Hypothalamus (tissue), 51 donors: ENCODE measurements around the gene LRTM1.
A peak's percentile ranks its signal among the peaks of the same experiment; 100 is the strongest.

ENCODE experiments used
- DNase-seq, 51 donors: peaks; one replicate each; lab custom pipeline; 2025; lab: John Stamatoyannopoulos, UW

Gene LRTM1

GRCh38 chr3:54928046-54928770 is at the start of gene LRTM1:
Gene LRTM1 (minus strand): TSS chr3:54928059. CDS start chr3:54927911, 148 bp downstream.
- no peak for DNase-seq

GRCh38 chr3:54977439-54977838 is 49.6 kb upstream of the LRTM1 start:
- DNase-seq: no peak

DNA sequence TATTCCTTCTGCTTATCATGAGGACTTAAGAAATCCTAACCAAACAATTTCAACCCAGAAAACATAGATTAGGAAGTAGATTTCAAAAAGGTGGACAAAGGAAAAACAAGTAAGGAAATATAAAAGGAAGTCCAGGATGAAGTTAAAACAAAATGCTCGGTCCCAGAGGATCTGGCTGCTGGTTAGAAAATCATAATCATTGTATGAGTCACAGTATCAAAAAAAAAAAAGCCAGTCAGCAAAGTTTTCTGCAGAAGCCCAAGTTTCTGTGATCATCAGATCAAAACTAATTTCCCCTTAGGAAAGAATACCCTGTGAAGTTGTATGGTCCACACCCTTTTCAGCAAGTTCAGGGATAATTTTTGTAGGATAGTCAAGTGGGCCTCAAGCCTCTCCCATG is 43.0 kb upstream of the LRTM1 start:
- DNase-seq: no peak

GRCh38 chr3:54969652-54970051 is 41.8 kb upstream of the LRTM1 start:
- DNase-seq: no peak

GRCh38 chr3:54968546-54969172 is 40.8 kb upstream of the LRTM1 start:
- DNase-seq: no peak

DNA sequence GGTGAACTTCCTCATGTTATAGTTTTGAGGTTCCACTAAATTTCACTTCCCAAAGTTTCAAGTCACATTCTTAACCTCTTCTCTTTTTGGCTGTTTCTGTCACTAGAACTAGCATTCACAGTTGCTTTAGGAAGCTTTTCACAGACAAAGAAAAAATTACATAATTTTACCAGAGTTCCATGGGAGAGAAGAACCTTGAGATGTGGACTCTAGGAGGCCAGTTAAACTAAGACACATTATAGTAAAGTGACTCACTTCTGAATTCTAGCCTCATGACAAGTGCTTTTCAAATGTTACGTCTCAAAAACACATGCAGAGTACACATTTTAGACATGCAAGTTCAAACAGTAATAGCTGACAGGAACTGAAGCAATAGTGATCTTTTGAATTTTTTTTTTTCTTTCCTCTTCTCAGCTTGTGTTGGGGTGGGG is 39.9 kb upstream of the LRTM1 start:
- no peak for DNase-seq

- no peak for DNase-seq
Measured at GRCh38 chr3:54966979-54967378, 39.1 kb upstream of the LRTM1 start.

DNA sequence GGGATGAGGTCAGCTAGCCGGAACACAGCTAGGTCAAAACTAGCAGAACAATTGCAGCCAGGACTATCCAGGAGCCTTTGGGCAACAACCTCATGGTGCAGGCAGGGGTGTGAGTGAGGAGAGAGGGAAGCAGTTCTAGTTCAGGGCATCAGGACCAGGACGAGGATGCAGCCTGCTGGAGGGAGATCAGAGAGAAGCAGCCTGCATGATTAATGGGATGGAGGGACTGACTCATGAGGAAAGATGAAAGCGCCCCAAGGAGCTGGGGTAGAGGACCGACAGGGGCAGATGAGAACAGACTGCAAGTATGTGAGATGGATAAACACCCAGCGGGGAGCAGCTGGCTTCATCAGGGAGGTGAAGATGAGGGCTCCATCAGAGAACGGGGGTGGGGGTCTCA is 37.9 kb upstream of the LRTM1 start:
- DNase-seq: no peak

DNA sequence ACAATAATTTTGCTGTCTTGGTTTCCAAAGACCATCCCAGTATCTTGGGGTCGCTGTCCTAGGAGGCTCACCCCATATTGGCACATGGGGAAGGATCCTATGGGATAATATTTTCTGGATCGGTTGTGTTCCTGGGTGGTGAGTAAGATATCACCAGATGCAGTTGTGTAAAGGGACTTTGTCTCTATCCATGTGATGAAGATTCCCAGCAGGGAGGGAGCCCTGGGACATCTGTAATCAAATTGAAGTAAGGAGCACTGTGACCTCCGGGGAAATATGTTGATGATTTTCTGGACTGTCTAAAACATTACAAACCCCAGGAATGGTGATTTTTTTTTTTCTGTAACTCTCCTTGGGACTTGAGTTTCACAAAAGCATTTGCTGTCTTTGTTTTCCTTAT is 36.2 kb upstream of the LRTM1 start:
- DNase-seq: no peak

GRCh38 chr3:54963641-54964040 is 35.8 kb upstream of the LRTM1 start:
- DNase-seq: no peak

DNA sequence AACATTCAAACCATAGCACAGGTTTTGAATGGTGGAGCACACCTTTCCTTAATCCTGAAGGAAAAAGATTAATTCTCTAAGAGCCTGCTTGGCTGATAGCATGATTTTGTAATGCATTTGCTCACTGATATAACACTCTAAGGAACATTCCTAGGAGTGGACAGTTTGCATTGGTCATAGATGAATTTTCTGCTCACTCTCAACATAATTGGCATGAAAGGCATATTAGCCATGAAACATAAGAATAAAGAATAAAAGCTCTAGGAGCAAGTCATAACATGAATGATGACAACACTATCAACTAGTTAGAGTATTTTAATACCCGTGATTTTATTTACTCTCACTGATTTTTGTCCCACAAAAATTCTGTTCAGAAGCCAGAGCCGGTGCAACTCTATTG is 34.3 kb upstream of the LRTM1 start:
- DNase-seq: no peak

DNA sequence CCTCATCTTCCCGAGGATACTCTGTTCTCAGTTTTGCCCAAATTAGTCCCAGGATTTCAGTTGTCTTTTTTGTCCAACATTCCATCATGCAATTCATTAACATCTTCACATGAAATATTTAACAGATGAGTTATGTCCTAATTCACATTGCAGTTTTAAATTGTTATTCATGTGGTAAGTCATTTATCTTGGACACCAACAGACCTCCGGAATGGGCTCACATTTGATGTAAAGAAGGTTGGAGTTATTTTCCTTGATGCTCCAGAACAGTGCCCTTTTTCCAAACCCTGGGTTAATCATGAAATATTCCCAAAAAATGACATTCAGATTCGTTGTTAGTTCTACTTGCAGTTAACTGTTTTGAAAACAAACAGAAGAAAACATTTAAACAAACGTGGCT is 32.8 kb upstream of the LRTM1 start:
- DNase-seq: no peak

DNA sequence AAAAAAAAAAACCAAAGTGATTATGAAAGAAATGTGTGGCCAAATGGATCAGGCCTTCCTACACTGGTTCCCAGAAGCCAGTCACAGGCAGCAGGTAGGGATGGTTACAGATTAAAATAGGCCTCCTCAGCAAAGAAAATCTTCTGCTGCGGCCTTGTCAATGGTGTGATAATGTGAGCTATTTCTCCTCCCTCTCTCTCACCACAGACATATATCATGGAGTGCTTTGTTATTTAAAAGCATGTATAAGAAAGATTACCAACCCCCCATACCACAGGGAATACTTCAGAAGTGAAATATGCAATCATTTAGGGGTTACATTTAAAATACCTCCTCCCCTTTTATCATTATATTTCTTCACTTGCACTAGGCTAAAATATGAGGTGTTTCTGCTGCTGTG is 32.2 kb upstream of the LRTM1 start:
- no peak for DNase-seq

DNA sequence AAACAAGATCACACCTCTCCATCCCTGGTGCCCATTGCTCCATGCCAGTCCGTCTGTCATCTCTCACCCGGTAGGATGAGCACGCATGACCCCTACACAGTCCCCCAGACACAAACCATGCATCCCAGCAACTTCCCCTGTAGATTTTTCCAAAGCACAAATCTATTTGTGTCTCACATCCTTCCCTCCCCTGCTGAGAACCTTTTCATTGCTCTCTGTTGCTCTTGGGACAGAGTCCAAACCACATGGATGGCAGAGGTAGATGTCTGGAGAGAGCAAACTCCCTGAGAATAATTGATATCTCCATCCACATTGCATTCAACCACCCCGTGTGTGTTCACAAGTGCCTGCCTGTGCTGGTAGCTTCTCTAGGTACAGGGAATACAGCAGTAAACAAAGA is 29.9 kb upstream of the LRTM1 start:
- no peak for DNase-seq

- DNase-seq: no peak
Measured at GRCh38 chr3:54955941-54956340, 28.1 kb upstream of the LRTM1 start.

DNA sequence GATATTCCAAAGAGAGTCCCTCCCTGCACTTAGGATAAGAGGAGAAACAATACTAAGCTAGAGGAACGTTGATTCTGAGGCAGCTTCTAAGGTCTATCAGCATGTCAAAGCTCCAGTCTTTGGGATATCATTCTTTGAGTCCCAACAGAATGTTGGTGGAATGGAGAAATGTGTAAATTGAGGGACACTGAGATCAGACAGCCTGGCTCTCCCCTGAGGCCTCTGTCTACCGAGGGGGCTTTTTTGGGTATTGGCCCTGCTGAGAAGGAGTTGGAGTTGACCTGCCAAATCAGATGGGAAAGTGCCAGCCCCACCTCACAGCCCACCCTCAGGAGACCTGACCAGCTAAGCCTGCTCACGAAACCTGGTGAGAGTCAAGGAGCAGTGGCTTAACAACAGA is 27.6 kb upstream of the LRTM1 start:
- DNase-seq: no peak

- DNase-seq: no peak
Measured at GRCh38 chr3:54954521-54954920, 26.7 kb upstream of the LRTM1 start.

DNA sequence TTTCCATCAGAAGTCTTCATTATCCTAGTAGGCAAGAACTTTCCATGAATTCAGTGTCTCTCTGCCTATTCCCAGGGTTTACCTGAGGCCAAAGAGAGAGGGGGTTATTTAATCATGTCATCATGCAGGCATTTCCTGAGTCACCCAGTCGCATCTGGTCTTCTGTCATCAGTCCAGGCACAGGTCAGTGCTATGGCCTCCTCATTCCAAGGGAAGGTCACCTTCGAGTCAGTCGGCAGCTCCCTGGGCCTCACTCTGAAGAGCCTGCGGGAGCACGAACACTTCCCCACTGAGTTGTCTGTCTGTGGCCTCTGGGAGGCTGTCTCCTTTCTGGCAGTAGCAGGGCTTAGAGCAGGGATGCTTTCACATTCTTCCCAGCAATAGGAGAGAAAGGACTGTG is 26.2 kb upstream of the LRTM1 start:
- no peak for DNase-seq

- peak in 41 of 51 donors; percentile 3 to 74 (median 48) for DNase-seq
Measured at GRCh38 chr3:54951405-54951804, 23.5 kb upstream of the LRTM1 start.

GRCh38 chr3:54950391-54951003 is 22.6 kb upstream of the LRTM1 start:
- DNase-seq: no peak

DNA sequence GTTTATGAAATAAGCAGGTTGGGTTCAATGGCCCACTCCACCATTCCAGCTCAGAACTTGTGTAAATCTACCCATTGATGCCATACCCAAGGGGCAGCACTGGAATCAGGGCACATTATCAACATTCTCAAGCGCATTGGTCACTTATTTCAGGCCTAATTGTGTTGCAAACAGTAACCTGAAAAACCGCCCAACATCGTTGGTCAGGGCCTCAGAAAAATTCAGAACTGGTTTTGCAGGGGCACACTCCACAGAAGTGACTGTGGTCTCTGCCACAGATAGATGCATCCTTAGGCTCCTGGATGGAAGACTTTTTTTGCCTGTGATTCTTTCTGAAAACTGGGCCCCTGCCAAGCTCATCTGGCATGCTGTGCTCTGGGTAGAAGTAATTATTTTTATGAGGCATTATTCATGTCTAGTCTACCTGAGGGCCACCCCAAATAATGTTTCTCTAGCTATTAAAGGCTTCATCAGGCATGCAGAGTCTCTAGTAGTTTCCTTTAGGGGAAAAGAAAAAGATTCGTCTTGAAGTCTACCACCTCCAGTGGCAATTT is 21.7 kb upstream of the LRTM1 start:
- DNase-seq: no peak
